GM23248 (cell line): ENCODE data around the gene RANBP10.

ENCODE experiments used
- EZH2 ChIP-seq: fragments of 200-600 bp; sonication (generic); IDR thresholded peaks from 2 replicates; pipeline ENCODE4 v1.6.1; 2018; ENCODE audit warnings: antibody characterized with exemption, mild to moderate bottlenecking; ENCODE audit not compliant: insufficient read depth, poor library complexity, severe bottlenecking
- EZH2phosphoT487 ChIP-seq: fragments of 200-600 bp; sonication (generic); IDR thresholded peaks from 2 replicates; pipeline ENCODE4 v1.6.1; 2018; ENCODE audit warnings: antibody characterized with exemption, moderate library complexity, mild to moderate bottlenecking, low read depth; ENCODE audit not compliant: insufficient read depth

GRCh38 chr16:67774457-67774853 is 31.9 kb downstream of the RANBP10 start:
- TF ChIP-seq EZH2phosphoT487 (no peak), EZH2 (no peak)
